ENCODE data around the gene MPZL3.

Gene MPZL3

DNA sequence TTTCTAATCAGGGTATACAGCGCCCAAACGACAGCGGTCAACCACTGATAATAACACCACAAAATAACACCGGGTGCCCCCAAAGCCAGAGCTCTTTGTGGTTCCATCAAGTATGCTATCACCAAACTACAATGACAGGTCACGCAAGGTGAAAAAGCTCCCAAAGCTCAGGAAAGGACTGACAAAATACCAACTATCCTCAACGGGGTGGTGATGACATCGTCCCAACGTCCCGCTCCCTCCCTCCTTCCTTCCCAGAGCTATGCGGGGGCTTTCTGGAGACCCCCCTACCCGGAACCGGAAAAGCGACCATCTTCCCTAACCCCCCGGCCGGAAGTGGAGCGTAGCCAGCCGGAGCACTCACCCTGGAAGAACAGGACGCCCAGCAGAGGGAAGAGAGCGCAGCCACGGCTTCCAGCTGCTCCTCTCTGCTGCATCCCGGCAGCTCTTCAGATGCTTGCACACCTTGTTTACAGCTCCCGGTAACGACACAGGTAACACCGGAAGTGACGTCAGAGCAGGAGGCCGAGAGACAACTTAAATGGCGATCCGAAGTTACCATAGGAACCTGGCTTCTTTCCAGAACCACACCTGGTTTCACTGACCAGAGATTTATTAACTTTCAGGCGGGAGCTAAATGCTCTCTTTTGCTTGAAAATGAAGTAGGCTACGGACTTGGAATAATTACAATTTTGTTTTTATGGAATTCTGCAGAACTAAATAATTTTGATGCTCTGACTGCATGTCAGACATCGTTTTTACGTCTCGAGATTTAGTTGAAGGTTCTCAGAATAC lies at the start of gene MPZL3:
TSS of gene MPZL3 (minus strand) at position 508 of the 795 bp plus-strand sequence. CDS start at position 437, 71 bp downstream.
- DNase-seq (ENCODE audit: low read depth in 2 of 2): peak; percentile 61 to 63

DNA sequence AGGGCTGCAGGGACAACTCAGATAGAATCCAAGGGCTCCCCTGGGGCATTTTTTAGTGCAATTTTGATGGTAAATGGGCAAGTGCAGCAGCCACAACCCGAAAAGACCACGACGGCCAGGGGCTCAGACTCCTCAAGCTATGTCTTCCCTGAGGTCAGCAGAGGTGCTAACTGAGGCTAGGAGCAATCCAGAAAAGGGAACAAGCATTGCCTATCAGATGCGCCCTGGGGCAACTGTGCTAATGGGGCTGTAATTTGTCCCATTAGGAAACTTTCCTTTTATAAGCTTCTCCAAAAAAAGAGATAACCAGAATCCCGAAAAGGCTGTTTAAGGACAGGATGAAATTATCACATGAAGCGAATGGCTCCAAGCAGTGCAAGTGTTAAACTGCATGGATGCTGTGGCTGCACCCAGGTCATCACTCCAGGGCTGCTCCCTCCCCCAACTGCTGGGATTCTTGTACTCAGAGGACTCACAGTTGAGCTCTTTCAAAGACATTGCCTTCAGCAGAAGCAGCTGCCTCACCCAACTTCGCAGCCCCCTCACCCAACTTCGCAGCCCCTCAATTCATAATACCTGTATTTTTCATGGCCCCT lies 49.5 kb upstream of the MPZL3 start:
- DNase-seq (ENCODE audit: low read depth in 2 of 2): no peak

DNA sequence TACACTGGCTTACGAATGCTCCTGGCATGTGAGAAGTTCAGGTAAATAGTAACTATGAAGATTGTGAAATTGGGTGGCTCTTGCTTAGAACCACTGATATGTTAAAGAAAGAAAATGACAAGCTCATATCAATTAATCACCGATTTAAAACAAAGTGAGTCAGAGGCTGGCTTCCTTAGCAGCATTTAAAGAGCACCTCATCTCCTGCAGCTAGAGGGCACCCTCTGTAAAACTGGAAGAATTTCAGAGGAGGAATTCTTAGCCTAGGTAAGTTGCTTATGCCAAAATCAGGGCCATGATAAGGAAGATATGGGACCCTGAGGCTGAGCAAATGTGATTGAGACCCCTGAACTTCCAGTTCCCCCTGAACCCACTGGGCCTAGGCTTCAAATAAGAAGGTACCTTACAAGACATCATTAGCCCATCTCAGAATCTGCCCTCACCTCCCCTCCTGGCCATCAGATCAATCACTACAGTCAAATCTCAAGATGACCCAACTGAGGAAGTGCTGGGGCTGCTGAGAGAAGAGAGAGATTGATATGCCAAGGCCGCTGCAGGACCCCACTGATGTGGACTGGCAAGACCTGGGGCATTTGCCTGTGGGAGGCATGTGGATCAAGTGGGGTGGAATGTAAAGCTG lies 43.8 kb upstream of the MPZL3 start:
- no peak for DNase-seq (ENCODE audit: low read depth in 2 of 2)

DNA sequence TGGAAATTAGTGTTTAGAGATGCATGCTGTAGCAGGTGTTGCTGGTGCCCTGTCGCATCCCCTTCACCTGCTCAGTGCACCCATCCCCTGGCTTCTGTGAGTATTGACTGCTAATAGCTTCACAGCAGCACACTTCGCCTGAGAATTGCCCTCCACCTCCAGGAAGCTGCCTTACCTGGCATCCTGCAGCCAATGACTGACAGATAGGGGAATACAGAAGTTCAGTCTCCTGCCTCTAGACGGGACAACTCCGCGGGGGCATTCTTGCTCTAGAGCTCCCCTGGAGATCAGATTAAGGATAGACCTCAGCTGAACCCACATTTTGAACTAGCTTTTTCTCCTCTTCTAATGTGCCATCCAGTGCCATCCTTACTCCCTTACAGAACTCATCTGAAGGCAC lies 43.0 kb upstream of the MPZL3 start:
- DNase-seq (ENCODE audit: low read depth in 2 of 2): no peak

DNA sequence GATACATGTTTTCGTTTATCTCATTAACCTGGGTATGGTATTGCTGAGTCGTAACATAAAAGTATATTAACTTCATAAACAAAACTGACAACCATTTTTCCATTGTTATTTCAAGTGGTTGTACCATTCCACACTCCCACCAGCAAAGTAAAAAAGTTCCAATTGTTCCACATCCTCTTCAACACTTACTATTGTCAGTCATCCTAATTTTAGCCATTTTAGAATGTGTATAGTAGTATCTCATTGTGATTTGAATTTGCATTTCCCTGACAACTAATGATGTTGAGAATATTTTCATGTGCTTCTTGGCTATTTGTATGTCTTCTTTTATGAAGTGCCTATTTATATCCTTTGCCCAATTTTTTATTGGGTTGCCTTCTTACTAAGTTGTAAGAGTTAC lies 41.9 kb upstream of the MPZL3 start:
- DNase-seq (ENCODE audit: low read depth in 2 of 2): no peak

GRCh38 chr11:118291477-118292135 lies 39.4 kb upstream of the MPZL3 start:
- no peak for DNase-seq (ENCODE audit: low read depth in 2 of 2)

DNA sequence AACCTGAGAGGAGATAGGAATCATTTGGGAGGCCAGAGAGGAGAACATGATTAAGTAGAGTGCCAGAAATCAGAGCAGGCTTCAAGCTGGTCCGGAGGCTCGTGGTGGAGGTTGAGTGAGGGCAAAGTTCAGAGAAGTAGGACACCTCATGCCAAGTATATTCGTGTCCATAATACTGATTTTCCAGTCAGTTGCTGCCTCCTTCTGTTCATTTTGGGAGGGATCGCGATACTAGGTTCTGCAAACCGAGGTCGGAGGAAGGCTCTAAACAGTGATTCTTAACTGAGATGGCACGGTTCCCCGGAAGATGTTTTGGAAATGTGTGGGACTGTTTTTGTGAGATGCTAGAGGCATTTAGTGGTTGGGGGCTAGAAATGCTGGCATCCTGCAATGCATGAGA lies 38.8 kb upstream of the MPZL3 start:
- DNase-seq (ENCODE audit: low read depth in 2 of 2): no peak

DNA sequence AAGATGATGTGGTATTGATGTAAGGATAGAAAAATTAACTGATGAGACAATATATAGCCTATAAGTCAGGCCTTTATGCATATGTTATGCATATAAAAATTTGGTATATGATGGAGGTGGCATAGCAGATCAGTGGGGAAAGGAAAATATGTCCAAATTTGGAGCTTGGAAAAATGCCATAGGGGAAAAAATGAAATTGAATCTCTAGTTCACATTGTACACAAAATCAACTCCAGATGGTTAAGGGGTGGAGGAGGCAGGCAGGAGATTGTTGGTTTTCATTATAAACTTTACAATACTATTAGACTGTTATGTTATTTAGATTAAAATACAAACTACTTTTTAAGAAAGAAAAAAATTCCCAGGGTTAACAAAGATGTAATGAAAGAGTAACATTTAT lies 37.2 kb upstream of the MPZL3 start:
- DNase-seq (ENCODE audit: low read depth in 2 of 2): no peak

GRCh38 chr11:118287006-118287405 lies 34.8 kb upstream of the MPZL3 start:
- no peak for DNase-seq (ENCODE audit: low read depth in 2 of 2)

- DNase-seq (ENCODE audit: low read depth in 2 of 2): no peak
These were observed 34.4 kb upstream of the MPZL3 start for GRCh38 chr11:118286545-118286944.

DNA sequence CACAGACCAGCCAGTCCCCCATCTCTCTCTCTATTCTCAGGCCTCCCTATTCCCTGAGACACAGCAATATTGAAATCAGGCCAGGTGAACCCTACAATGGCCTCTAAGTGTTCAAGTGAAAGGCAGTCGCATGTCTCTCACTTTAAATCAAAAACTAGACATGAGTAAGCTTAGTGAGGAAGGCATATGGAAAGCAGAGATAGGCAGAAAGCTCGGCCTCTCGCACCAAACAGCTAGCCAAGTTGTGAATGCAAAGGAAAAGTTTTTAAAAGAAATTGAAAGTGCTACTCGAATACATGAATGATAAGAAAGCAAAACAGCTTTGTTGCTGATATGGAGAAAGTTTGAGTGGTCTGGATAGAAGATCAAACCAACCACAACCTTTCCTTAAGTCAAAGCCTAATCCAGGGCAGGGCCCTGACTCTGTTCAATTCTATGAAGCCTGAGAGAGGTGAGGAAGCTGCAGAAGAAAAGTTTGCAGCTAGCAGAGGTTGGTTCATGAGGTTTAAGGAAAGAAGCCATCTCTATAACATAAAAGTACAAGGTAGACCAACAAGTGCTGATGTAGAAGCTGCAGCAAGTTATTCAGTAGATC lies 31.7 kb upstream of the MPZL3 start:
- no peak for DNase-seq (ENCODE audit: low read depth in 2 of 2)

DNA sequence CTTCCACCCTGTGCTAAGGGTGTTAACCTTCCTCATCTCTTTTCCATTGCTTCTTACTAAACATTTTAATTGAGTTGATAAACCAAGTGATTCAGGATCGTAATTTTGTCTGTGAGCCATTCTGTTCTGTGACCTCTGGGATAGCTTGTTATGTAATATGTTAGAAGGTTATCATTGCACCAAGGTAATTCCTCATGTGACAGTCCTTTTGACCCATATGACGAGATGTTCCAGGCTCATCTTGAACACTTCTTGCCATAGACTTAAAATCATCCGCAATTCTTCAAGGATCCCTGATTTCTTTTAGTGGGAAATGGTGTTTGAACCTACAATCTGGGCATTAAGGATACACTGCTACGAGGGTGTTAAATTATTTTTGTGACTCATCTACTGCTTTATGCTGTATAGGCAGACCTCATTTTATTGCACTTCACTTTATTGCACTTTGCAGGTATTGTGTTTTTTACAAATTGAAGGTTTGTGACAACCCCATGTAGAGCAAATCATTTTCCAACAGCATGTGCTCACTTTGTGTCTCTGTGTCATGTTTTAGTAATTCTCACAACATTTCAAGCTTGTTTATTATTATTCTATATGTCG lies 31.0 kb upstream of the MPZL3 start:
- DNase-seq (ENCODE audit: low read depth in 2 of 2): no peak

GRCh38 chr11:118282606-118283005 lies 30.4 kb upstream of the MPZL3 start:
- no peak for DNase-seq (ENCODE audit: low read depth in 2 of 2)

DNA sequence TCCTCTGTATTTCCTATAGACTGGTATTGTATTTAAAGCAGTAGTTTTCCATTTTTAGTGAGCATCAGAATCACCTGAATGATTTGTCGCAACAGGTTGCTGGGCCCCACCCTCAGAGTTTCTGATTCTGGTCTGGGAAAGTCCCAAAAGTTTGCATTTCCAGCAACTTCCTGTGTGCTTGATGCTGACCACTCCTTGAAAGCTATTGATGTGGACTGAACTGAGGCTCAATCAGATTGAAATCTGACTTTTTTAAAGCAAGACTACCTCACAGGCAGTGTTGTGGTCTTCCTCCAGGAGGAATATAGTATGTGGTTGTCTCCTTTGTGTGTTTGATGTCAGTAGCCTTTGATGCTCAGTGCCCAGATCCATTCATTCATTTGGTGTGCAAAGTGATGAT lies 29.1 kb upstream of the MPZL3 start:
- no peak for DNase-seq (ENCODE audit: low read depth in 2 of 2)

GRCh38 chr11:118277312-118277711 lies 25.1 kb upstream of the MPZL3 start:
- DNase-seq (ENCODE audit: low read depth in 2 of 2): no peak

- DNase-seq (ENCODE audit: low read depth in 2 of 2): no peak
These were observed 24.3 kb upstream of the MPZL3 start for GRCh38 chr11:118276422-118276821.

DNA sequence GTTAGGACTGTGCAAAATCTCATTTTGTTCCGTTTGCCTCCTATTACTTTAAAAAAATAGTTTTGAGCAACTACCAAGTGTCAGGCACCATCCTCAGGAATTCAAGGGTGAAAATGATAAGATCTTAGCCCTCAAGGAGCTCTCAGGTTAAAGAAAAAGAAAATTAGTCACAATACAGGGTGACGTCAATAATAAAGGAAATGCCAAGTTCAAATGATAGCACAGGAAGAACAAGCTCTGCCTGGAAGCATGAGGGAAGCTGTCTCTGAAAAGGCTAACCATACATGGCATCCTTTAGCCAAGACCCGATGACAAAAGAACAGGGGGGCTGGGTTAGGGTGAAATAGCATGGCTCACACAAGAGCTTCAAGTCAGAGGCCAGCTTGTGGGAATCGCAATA lies 23.0 kb upstream of the MPZL3 start:
- no peak for DNase-seq (ENCODE audit: low read depth in 2 of 2)

GRCh38 chr11:118274186-118274585 lies 22.0 kb upstream of the MPZL3 start:
- no peak for DNase-seq (ENCODE audit: low read depth in 2 of 2)

- no peak for DNase-seq (ENCODE audit: low read depth in 2 of 2)
These were observed 19.8 kb upstream of the MPZL3 start for GRCh38 chr11:118272001-118272400.

- no peak for DNase-seq (ENCODE audit: low read depth in 2 of 2)
These were observed 15.3 kb upstream of the MPZL3 start for GRCh38 chr11:118267486-118267885.

GRCh38 chr11:118265954-118266353 lies 13.8 kb upstream of the MPZL3 start:
- DNase-seq (ENCODE audit: low read depth in 2 of 2): no peak

Data from stimulated activated CD8-positive, alpha-beta memory T cell treated with anti-CD3 and anti-CD28 coated beads, Interleukin-2, amount 100 ng/mL, for 48 hours (primary cell).